Measurements from ENCODE around the gene FGGY.
"Not testable (repeated sequence)": the region's sequence is repeated elsewhere in the genome, so short reads cannot be mapped to it uniquely, and the experiment has no call there.

FGGY gene

DNA sequence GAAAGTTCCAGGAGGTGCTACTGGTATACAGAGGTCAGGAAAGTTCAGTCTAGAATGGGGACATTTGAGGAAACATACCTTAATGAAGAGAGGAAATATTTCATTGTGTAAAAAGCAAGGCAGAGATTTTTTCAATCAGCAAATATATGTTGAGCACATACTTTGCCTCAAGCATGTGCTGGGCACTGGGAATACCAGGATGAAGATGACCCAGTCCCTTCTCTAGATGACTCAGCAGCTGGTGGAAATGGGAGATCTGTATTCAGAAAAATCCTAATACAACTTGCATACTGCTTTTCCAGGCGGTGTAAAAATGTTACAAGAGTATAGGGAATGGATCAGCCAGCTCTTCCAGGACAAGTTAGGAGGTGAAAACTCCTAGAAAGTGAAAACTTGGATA, 229.3 kb downstream of the FGGY start:
- POLR2A ChIA-PET (ENCODE audit: low non-redundant PET) = no interaction called here
- CTCF ChIA-PET = no interaction called here

DNA sequence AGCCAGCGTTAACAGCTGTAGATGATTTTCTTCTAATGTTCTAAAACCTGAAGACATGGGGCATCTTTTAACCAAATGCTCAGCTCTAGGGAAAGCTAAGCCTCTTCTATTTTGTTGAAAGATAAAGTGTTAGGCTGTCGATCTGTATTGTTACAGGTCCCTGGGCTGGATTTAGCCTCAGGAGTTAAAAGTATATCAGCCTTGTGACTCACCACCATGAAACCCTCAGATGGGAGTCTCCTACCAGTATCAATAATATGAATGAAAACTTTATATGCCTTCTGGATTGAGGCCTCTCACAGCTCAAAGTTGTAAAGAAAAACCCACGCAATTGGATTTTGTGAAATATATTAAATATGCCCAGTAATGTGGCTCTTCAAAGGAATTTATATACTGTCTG, 231.6 kb downstream of the FGGY start:
- TF ChIP-seq, protein P1, sequence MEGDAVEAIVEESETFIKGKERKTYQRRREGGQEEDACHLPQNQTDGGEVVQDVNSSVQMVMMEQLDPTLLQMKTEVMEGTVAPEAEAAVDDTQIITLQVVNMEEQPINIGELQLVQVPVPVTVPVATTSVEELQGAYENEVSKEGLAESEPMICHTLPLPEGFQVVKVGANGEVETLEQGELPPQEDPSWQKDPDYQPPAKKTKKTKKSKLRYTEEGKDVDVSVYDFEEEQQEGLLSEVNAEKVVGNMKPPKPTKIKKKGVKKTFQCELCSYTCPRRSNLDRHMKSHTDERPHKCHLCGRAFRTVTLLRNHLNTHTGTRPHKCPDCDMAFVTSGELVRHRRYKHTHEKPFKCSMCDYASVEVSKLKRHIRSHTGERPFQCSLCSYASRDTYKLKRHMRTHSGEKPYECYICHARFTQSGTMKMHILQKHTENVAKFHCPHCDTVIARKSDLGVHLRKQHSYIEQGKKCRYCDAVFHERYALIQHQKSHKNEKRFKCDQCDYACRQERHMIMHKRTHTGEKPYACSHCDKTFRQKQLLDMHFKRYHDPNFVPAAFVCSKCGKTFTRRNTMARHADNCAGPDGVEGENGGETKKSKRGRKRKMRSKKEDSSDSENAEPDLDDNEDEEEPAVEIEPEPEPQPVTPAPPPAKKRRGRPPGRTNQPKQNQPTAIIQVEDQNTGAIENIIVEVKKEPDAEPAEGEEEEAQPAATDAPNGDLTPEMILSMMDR (conservative IDR thresholded peaks at IDR 0.05; ENCODE audit: low read depth) = no peak
- POLR2A ChIA-PET (ENCODE audit: low non-redundant PET) = no interaction called here
- no peak overlapping the region for H3K27ac ChIP-seq
- CTCF ChIA-PET = no interaction called here
- no peak for DNase-seq (ENCODE audit: low spot score)

More for the DNA sequence above, 229.3 kb downstream of the FGGY start:
- H3K27ac ChIP-seq = no peak overlapping the region
- no peak for DNase-seq (ENCODE audit: low spot score)
- TF ChIP-seq, protein P1 (conservative IDR thresholded peaks at IDR 0.05; ENCODE audit: low read depth) = no peak

DNA sequence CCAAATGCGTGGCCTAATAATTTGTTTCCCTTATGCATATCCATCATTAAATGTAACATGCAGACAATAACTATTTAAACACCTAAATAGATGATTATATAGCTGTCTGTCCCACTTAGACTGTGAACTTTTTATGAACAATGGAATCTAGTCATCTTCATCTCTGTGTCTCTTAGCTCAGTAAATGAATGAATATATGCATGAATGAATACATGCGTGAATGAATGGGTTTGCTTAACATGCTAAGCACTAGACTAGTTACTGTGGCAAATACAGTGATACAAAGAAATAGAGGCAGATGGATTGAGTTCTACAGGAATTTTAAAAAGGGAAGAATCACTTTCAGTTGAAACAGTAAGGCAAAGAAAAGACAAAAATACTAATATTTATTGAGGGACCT, 232.0 kb downstream of the FGGY start:
- H3K27ac ChIP-seq = no peak overlapping the region
- CTCF ChIA-PET = no interaction called here
- TF ChIP-seq, protein P1 (conservative IDR thresholded peaks at IDR 0.05; ENCODE audit: low read depth) = no peak
- no peak for DNase-seq (ENCODE audit: low spot score)
- POLR2A ChIA-PET (ENCODE audit: low non-redundant PET) = no interaction called here

DNA sequence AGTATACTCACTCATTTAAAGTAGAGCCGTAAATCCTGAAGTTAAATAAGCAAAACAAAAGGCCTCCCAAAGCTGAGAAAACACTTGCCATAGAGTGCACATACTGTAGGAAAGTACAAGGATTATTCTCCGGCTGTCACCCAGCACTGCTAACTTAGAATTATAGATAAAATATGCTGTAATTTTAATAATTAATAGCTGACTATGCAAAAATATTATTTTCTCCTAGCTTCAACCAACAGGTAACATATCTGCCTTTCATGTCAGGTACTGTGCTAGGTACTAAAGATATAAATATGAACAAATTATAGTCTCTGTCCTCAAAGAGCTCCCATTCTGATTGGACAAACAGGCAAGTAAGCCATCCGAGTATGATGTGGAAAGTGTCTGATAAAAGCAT, 233.2 kb downstream of the FGGY start:
- ChIA-PET CTCF (no interaction called here), POLR2A (ENCODE audit: low non-redundant PET) (no interaction called here)
- H3K27ac ChIP-seq = no peak overlapping the region
- TF ChIP-seq, protein P1 (conservative IDR thresholded peaks at IDR 0.05; ENCODE audit: low read depth) = no peak
- no peak for DNase-seq (ENCODE audit: low spot score)

DNA sequence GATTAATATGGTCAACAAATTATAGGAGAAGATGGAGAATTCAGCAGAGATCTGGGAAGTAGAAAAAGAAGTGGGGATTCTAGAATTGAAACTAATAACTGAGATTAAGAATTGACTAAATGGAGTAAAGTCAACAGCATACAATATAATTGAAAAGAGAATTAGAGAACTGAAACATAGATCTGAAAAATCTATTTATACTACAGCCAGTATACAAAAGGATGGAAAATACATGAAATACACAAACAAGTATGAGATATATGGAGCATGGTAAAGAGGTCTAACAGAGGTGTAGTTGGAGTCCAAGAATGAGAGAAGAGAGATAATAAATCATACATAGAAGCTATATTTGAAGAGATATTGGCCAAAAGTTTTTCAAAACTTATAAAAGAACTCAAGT, 235.2 kb downstream of the FGGY start:
- ChIA-PET POLR2A (ENCODE audit: low non-redundant PET) (no interaction called here), CTCF (no interaction called here)
- TF ChIP-seq, protein P1 (conservative IDR thresholded peaks at IDR 0.05; ENCODE audit: low read depth) = no peak

DNA sequence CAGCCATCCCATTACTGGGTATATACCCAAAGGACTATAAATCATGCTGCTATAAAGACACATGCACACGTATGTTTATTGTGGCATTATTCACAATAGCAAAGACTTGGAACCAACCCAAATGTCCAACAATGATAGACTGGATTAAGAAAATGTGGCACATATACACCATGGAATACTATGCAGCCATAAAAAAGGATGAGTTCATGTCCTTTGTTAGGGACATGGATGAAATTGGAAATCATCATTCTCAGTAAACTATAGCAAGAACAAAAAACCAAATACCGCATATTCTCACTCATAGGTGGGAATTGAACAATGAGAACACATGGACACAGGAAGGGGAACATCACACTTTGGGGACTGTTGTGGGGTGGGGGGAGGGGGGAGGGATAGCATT, 241.6 kb downstream of the FGGY start:
- POLR2A ChIA-PET (ENCODE audit: low non-redundant PET); DNase-seq (ENCODE audit: low spot score); H3K27ac ChIP-seq; CTCF ChIA-PET: not testable (repeated sequence)

More for the DNA sequence above, 235.2 kb downstream of the FGGY start:
- no peak overlapping the region for H3K27ac ChIP-seq
- DNase-seq (ENCODE audit: low spot score) = no peak

DNA sequence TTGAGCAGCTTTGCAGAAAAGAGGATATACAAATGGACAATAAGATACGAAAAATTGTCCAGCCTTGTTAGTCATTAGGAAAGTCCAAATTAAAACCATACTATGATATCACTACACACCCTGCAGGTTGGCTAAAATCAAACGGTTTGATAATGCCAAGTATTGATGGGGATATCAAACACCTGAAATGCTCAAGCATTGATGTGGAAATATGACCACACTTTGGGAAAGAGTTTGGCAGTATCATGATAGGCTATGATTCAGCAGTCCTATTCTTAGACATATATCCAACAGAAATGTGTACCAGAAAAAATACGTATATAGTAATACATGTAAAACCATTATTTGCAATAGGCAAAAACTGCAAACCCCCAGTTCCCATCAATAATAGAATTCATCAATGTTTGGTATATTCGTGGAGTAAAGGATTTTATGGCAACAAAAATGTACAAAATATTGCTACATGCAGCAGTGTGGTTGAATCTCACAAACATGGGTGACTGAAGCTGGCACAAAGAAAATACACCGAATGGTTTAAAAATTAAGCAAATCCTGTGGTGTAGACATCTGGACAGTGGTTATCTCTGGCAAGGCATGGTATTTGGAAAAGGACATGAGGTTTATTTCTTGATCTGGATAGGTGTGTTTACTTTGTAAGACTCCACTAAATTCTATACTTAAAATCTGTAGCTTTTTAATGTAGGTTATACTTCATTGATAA, 243.2 kb downstream of the FGGY start:
- TF ChIP-seq, protein P1 (conservative IDR thresholded peaks at IDR 0.05; ENCODE audit: low read depth) = no peak
- CTCF ChIA-PET = interaction anchor here (0.6 kb wide), 2 partner anchors 159 to 882 kb away, joined by 3 to 5 read pairs; no protein-coding TSS in a partner anchor
- DNase-seq (ENCODE audit: low spot score) = no peak
- POLR2A ChIA-PET (ENCODE audit: low non-redundant PET) = no interaction called here
- H3K27ac ChIP-seq = no peak overlapping the region
